ENCODE data around the gene CERK.

The CERK gene

GRCh38 chr22:46676479-46676878 lies 61.6 kb downstream of the CERK start:
- ChIA-PET POLR2A (no interaction called here), CTCF (interaction anchor here (1.3 kb wide), 1 partner anchor 113 kb away, joined by 3 read pairs; no protein-coding TSS in a partner anchor)
- peaks cover 3 to 53% (median 18%) of the 10 kb centered on the region in 4 experiments for H3K36me3 ChIP-seq (ENCODE audit: control insufficient read depth in 4 of 4, insufficient read depth in 4 of 4, low read length in 3 of 4)

GRCh38 chr22:46675938-46676337 lies 62.1 kb downstream of the CERK start:
- peaks cover 0 to 70% (median 53%) of the 10 kb centered on the region in 4 experiments for H3K4me1 ChIP-seq (ENCODE audit: control extremely low read depth in 1 of 4, control insufficient read depth in 4 of 4, insufficient read depth in 4 of 4, low read length in 3 of 4)
- H3K36me3 ChIP-seq (ENCODE audit: control insufficient read depth in 4 of 4, insufficient read depth in 4 of 4, low read length in 3 of 4): peaks cover 3 to 53% (median 18%) of the 10 kb centered on the region in 4 experiments
- no peaks in the 10 kb centered on the region for H3K27me3 ChIP-seq (replicated peaks in 2 of 5; ENCODE audit: control insufficient read depth in 4 of 5, insufficient read depth in 5 of 5, low read length in 4 of 5)
- no peaks in the 10 kb centered on the region for H3K9me3 ChIP-seq (ENCODE audit: control extremely low read depth in 1 of 5, control insufficient read depth in 4 of 5, insufficient read depth in 2 of 5, low read depth in 1 of 5, low read length in 4 of 5)
- DNase-seq: no peak
- no peak overlapping the region for H3K27ac ChIP-seq (ENCODE audit: insufficient read depth in 1 of 2, low read depth in 1 of 2, low read length in 2 of 2, poor library complexity in 1 of 2, severe bottlenecking in 2 of 2)
- ChIA-PET CTCF (no interaction called here), POLR2A (no interaction called here)
- 93% methylated on average over 16 of the region's 16 CpGs for WGBS (ENCODE audit: insufficient coverage)
- peak overlapping the region in 2 of 7 experiments; percentile 16 to 66 for H3K4me3 ChIP-seq (ENCODE audit: control insufficient read depth in 1 of 7, extremely low read depth in 1 of 7, insufficient read depth in 4 of 7, low read depth in 2 of 7, low read length in 6 of 7)

More at GRCh38 chr22:46676479-46676878, 61.6 kb downstream of the CERK start:
- 92% methylated on average over 13 of the region's 15 CpGs for WGBS (ENCODE audit: insufficient coverage)
- no peaks in the 10 kb centered on the region for H3K9me3 ChIP-seq (ENCODE audit: control extremely low read depth in 1 of 5, control insufficient read depth in 4 of 5, insufficient read depth in 2 of 5, low read depth in 1 of 5, low read length in 4 of 5)
- H3K27ac ChIP-seq (ENCODE audit: insufficient read depth in 1 of 2, low read depth in 1 of 2, low read length in 2 of 2, poor library complexity in 1 of 2, severe bottlenecking in 2 of 2): peak overlapping the region in 1 of 2 experiments; percentile 25
- no peak overlapping the region for H3K4me3 ChIP-seq (ENCODE audit: control insufficient read depth in 1 of 7, extremely low read depth in 1 of 7, insufficient read depth in 4 of 7, low read depth in 2 of 7, low read length in 6 of 7)
- no peaks in the 10 kb centered on the region for H3K27me3 ChIP-seq (replicated peaks in 2 of 5; ENCODE audit: control insufficient read depth in 4 of 5, insufficient read depth in 5 of 5, low read length in 4 of 5)
- no peak for DNase-seq
- H3K4me1 ChIP-seq (ENCODE audit: control extremely low read depth in 1 of 4, control insufficient read depth in 4 of 4, insufficient read depth in 4 of 4, low read length in 3 of 4): peaks cover 0 to 70% (median 53%) of the 10 kb centered on the region in 4 experiments

GRCh38 chr22:46675479-46675878 lies 62.6 kb downstream of the CERK start:
- DNase-seq: no peak
- Histone ChIP-seq H3K36me3 (ENCODE audit: control insufficient read depth in 4 of 4, insufficient read depth in 4 of 4, low read length in 3 of 4) (peaks cover 3 to 56% (median 21%) of the 10 kb centered on the region in 4 experiments), H3K9me3 (ENCODE audit: control extremely low read depth in 1 of 5, control insufficient read depth in 4 of 5, insufficient read depth in 2 of 5, low read depth in 1 of 5, low read length in 4 of 5) (no peaks in the 10 kb centered on the region), H3K4me3 (ENCODE audit: control insufficient read depth in 1 of 7, extremely low read depth in 1 of 7, insufficient read depth in 4 of 7, low read depth in 2 of 7, low read length in 6 of 7) (peak overlapping the region in 5 of 7 experiments; percentile 48 to 82 (median 66)), H3K27ac (ENCODE audit: insufficient read depth in 1 of 2, low read depth in 1 of 2, low read length in 2 of 2, poor library complexity in 1 of 2, severe bottlenecking in 2 of 2) (peak overlapping the region in 1 of 2 experiments; percentile 61), H3K27me3 (replicated peaks in 2 of 5; ENCODE audit: control insufficient read depth in 4 of 5, insufficient read depth in 5 of 5, low read length in 4 of 5) (no peaks in the 10 kb centered on the region), H3K4me1 (ENCODE audit: control extremely low read depth in 1 of 4, control insufficient read depth in 4 of 4, insufficient read depth in 4 of 4, low read length in 3 of 4) (peaks cover 0 to 70% (median 53%) of the 10 kb centered on the region in 4 experiments)
- 88% methylated on average over 12 of the region's 13 CpGs for WGBS (ENCODE audit: insufficient coverage)
- ChIA-PET CTCF (no interaction called here), POLR2A (no interaction called here)

DNA sequence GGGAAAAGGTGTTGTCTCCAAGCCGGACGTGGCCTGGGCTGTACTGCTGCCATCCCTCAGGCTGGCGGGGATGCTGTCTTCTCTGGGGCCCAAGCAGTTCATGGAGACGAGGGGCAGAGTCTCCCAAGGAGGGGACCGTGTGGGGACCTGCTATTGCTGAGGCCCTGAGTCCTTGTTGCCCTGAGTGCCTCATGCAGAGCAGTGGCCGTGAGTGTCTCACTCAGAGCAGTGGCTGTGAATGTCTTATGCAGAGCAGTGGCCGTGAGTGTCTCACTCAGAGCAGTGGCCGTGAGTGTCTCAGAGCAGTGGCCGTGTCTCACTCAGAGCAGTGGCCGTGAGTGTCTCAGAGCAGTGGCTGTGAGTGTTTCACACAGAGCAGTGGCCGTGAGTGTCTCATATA lies 63.1 kb downstream of the CERK start:
- WGBS (ENCODE audit: insufficient coverage): 30% methylated on average over 11 of the region's 11 CpGs
- Histone ChIP-seq H3K4me1 (ENCODE audit: control extremely low read depth in 1 of 4, control insufficient read depth in 4 of 4, insufficient read depth in 4 of 4, low read length in 3 of 4) (peaks cover 0 to 70% (median 53%) of the 10 kb centered on the region in 4 experiments), H3K9me3 (ENCODE audit: control extremely low read depth in 1 of 5, control insufficient read depth in 4 of 5, insufficient read depth in 2 of 5, low read depth in 1 of 5, low read length in 4 of 5) (no peaks in the 10 kb centered on the region), H3K27ac (ENCODE audit: insufficient read depth in 1 of 2, low read depth in 1 of 2, low read length in 2 of 2, poor library complexity in 1 of 2, severe bottlenecking in 2 of 2) (peak overlapping the region; percentile 61 to 81), H3K27me3 (replicated peaks in 2 of 5; ENCODE audit: control insufficient read depth in 4 of 5, insufficient read depth in 5 of 5, low read length in 4 of 5) (no peaks in the 10 kb centered on the region), H3K4me3 (ENCODE audit: control insufficient read depth in 1 of 7, extremely low read depth in 1 of 7, insufficient read depth in 4 of 7, low read depth in 2 of 7, low read length in 6 of 7) (peak overlapping the region in 6 of 7 experiments; percentile 48 to 82 (median 66)), H3K36me3 (ENCODE audit: control insufficient read depth in 4 of 4, insufficient read depth in 4 of 4, low read length in 3 of 4) (peaks cover 3 to 59% (median 26%) of the 10 kb centered on the region in 4 experiments)
- peak in 1 of 3 donors; percentile 22 for DNase-seq
- ChIA-PET CTCF (no interaction called here), POLR2A (no interaction called here)

GRCh38 chr22:46674367-46674781 lies 63.7 kb downstream of the CERK start:
- 4% methylated on average over 19 of the region's 19 CpGs for WGBS (ENCODE audit: insufficient coverage)
- peak; percentile 94 to 98 (median 97) for DNase-seq
- H3K27me3 ChIP-seq (replicated peaks in 2 of 5; ENCODE audit: control insufficient read depth in 4 of 5, insufficient read depth in 5 of 5, low read length in 4 of 5): no peaks in the 10 kb centered on the region
- H3K9me3 ChIP-seq (ENCODE audit: control extremely low read depth in 1 of 5, control insufficient read depth in 4 of 5, insufficient read depth in 2 of 5, low read depth in 1 of 5, low read length in 4 of 5): no peaks in the 10 kb centered on the region
- H3K36me3 ChIP-seq (ENCODE audit: control insufficient read depth in 4 of 4, insufficient read depth in 4 of 4, low read length in 3 of 4): peaks cover 3 to 59% (median 28%) of the 10 kb centered on the region in 4 experiments
- ChIA-PET POLR2A (no interaction called here), CTCF (interaction anchor here (0.6 to 1.3 kb wide), 2 partner anchors 48 to 84 kb away, joined by 3 to 5 read pairs; no protein-coding TSS in a partner anchor)
- H3K4me1 ChIP-seq (ENCODE audit: control extremely low read depth in 1 of 4, control insufficient read depth in 4 of 4, insufficient read depth in 4 of 4, low read length in 3 of 4): peaks cover 0 to 70% (median 53%) of the 10 kb centered on the region in 4 experiments
- H3K4me3 ChIP-seq (ENCODE audit: control insufficient read depth in 1 of 7, extremely low read depth in 1 of 7, insufficient read depth in 4 of 7, low read depth in 2 of 7, low read length in 6 of 7): peak overlapping the region in 5 of 7 experiments; percentile 51 to 82 (median 66)
- peak overlapping the region; percentile 64 to 81 for H3K27ac ChIP-seq (ENCODE audit: insufficient read depth in 1 of 2, low read depth in 1 of 2, low read length in 2 of 2, poor library complexity in 1 of 2, severe bottlenecking in 2 of 2)

- DNase-seq: peak in 1 of 3 donors; percentile 55
Observed at GRCh38 chr22:46673662-46674236, 64.3 kb downstream of the CERK start.

DNA sequence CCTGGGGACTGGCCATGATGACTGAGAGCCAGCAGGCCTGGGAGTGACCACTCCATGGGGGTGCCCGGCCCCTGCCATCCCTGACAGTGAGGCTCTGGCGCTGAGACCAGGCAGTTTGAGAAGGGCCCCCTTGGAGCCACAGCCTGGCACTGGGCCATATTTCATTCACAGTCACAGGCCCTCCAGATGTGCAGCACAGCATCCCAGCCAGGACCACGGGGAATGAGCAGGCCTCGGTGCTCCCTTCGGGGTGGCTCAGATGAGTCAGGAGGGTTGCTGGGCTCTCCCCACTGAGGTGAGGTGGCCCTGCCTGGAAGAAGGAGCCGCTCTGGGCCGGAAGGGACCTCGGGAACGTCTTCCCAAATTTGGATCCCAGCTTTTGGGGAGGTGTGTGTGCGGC lies 64.8 kb downstream of the CERK start:
- H3K36me3 ChIP-seq (ENCODE audit: control insufficient read depth in 4 of 4, insufficient read depth in 4 of 4, low read length in 3 of 4): peaks cover 3 to 58% (median 33%) of the 10 kb centered on the region in 4 experiments
- H3K27me3 ChIP-seq (replicated peaks in 2 of 5; ENCODE audit: control insufficient read depth in 4 of 5, insufficient read depth in 5 of 5, low read length in 4 of 5): no peaks in the 10 kb centered on the region
- peak overlapping the region in 1 of 7 experiments; percentile 16 for H3K4me3 ChIP-seq (ENCODE audit: control insufficient read depth in 1 of 7, extremely low read depth in 1 of 7, insufficient read depth in 4 of 7, low read depth in 2 of 7, low read length in 6 of 7)
- peak in 2 of 3 donors; percentile 59 to 63 for DNase-seq
- peak overlapping the region in 1 of 2 experiments; percentile 81 for H3K27ac ChIP-seq (ENCODE audit: insufficient read depth in 1 of 2, low read depth in 1 of 2, low read length in 2 of 2, poor library complexity in 1 of 2, severe bottlenecking in 2 of 2)
- POLR2A ChIA-PET: no interaction called here
- no peaks in the 10 kb centered on the region for H3K9me3 ChIP-seq (ENCODE audit: control extremely low read depth in 1 of 5, control insufficient read depth in 4 of 5, insufficient read depth in 2 of 5, low read depth in 1 of 5, low read length in 4 of 5)
- CTCF ChIA-PET: interaction anchor here (0.8 to 1.5 kb wide), 4 partner anchors 13 to 110 kb away, joined by 3 to 5 read pairs (median 4); no protein-coding TSS in a partner anchor
- H3K4me1 ChIP-seq (ENCODE audit: control extremely low read depth in 1 of 4, control insufficient read depth in 4 of 4, insufficient read depth in 4 of 4, low read length in 3 of 4): peaks cover 0 to 65% (median 52%) of the 10 kb centered on the region in 4 experiments
- 80% methylated on average over 8 of the region's 10 CpGs for WGBS (ENCODE audit: insufficient coverage)

More at GRCh38 chr22:46673662-46674236, 64.3 kb downstream of the CERK start:
- H3K27ac ChIP-seq (ENCODE audit: insufficient read depth in 1 of 2, low read depth in 1 of 2, low read length in 2 of 2, poor library complexity in 1 of 2, severe bottlenecking in 2 of 2): peak overlapping the region; percentile 64 to 81
- no peaks in the 10 kb centered on the region for H3K27me3 ChIP-seq (replicated peaks in 2 of 5; ENCODE audit: control insufficient read depth in 4 of 5, insufficient read depth in 5 of 5, low read length in 4 of 5)
- H3K4me3 ChIP-seq (ENCODE audit: control insufficient read depth in 1 of 7, extremely low read depth in 1 of 7, insufficient read depth in 4 of 7, low read depth in 2 of 7, low read length in 6 of 7): peak overlapping the region in 5 of 7 experiments; percentile 23 to 69 (median 66)
- 59% methylated on average over 29 of the region's 32 CpGs for WGBS (ENCODE audit: insufficient coverage)
- H3K36me3 ChIP-seq (ENCODE audit: control insufficient read depth in 4 of 4, insufficient read depth in 4 of 4, low read length in 3 of 4): peaks cover 3 to 59% (median 32%) of the 10 kb centered on the region in 4 experiments
- ChIA-PET POLR2A (no interaction called here), CTCF (interaction anchor here (0.6 to 1.3 kb wide), 3 partner anchors 49 to 84 kb away, joined by 3 to 5 read pairs (median 3); no protein-coding TSS in a partner anchor)
- no peaks in the 10 kb centered on the region for H3K9me3 ChIP-seq (ENCODE audit: control extremely low read depth in 1 of 5, control insufficient read depth in 4 of 5, insufficient read depth in 2 of 5, low read depth in 1 of 5, low read length in 4 of 5)
- H3K4me1 ChIP-seq (ENCODE audit: control extremely low read depth in 1 of 4, control insufficient read depth in 4 of 4, insufficient read depth in 4 of 4, low read length in 3 of 4): peaks cover 0 to 70% (median 53%) of the 10 kb centered on the region in 4 experiments
